ENCODE measurements around the gene WNT5A. TPM values are rescaled to one million over a fixed set of nuclear protein-coding genes. Genes with fewer than 3 reads are reported as not detected.

Gene WNT5A
- total RNA-seq, 2 experiments from 2014 or later = not detected

GRCh38 chr3:55443346-55443745, 43.8 kb downstream of the WNT5A start:
- ChIA-PET CTCF (no interaction called here), POLR2A (no interaction called here)
- ATAC-seq = no peak
- peaks cover 2% of the 10 kb centered on the region for H3K27me3 Mint-ChIP-seq
- no peak overlapping the region for H3K27ac Mint-ChIP-seq
- DNase-seq = no peak
- intact Hi-C loops (cut with micrococcal nuclease) = no loop called here
- no peaks in the 10 kb centered on the region for H3K36me3 Mint-ChIP-seq (ENCODE audit: low read depth)
- no peak for TF ChIP-seq CTCF (IDR thresholded peaks at IDR 0.05)
- H3K4me3 Mint-ChIP-seq = no peak overlapping the region
- no peaks in the 10 kb centered on the region for H3K4me1 Mint-ChIP-seq (ENCODE audit: low read depth)
- no peaks in the 10 kb centered on the region for H3K9me3 Mint-ChIP-seq

DNA sequence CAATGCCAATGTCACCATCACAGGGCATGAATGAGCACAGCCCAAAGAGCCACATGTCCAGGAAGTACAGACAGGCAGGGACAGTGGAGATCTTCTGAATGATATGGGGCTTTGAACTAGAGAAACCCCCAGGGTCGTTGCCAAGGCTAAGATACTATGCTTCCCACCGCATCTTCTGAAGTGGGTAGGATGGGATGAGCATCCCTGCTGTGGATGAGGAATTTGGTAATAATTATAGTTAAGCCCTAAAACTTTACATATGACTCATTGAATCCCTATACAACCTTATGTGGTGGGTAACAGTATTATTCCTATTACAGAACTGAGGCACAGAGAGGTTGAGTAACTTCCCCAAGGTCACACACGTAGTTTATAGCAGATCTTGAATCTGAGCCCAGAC, 44.2 kb downstream of the WNT5A start:
- CTCF ChIA-PET = no interaction called here
- intact Hi-C loops (cut with micrococcal nuclease) = no loop called here
- H3K27ac Mint-ChIP-seq = no peak overlapping the region

DNA sequence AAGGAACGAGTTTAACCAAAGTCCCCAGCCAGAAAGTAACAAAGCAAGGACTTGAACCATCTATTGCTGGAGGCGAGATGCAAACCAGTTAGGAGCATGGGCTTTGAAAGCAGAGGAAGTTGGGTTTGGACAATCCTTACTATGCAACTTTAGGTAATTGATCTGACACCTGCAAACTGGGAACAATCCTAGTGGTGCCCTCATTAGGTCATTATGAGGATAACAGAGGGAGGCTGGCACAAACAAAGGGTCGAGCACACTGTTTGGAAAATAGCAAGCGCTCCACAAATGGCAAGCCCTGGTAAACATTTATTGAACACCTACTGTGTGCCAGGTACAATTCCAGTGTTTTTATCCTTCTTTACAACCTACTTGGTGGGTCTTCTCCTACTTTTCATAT, 45.6 kb downstream of the WNT5A start:
- CTCF ChIA-PET = no interaction called here
- peaks cover 2% of the 10 kb centered on the region for H3K27me3 Mint-ChIP-seq

More for the DNA sequence above, 44.2 kb downstream of the WNT5A start:
- Mint-ChIP-seq H3K4me1 (ENCODE audit: low read depth) (no peaks in the 10 kb centered on the region), H3K9me3 (no peaks in the 10 kb centered on the region), H3K27me3 (peaks cover 2% of the 10 kb centered on the region), H3K36me3 (ENCODE audit: low read depth) (no peaks in the 10 kb centered on the region), H3K4me3 (no peak overlapping the region)
- POLR2A ChIA-PET = no interaction called here
- TF ChIP-seq CTCF (IDR thresholded peaks at IDR 0.05) = no peak
- DNase-seq (no peak), ATAC-seq (no peak)

GRCh38 chr3:55440104-55440708, 46.9 kb downstream of the WNT5A start:
- ATAC-seq = no peak
- Mint-ChIP-seq H3K9me3 (no peaks in the 10 kb centered on the region), H3K4me1 (ENCODE audit: low read depth) (no peaks in the 10 kb centered on the region), H3K36me3 (ENCODE audit: low read depth) (no peaks in the 10 kb centered on the region), H3K27me3 (peaks cover 2% of the 10 kb centered on the region), H3K27ac (no peak overlapping the region), H3K4me3 (no peak overlapping the region)
- intact Hi-C loops (cut with micrococcal nuclease) = no loop called here
- no peak for DNase-seq
- no peak for TF ChIP-seq CTCF (IDR thresholded peaks at IDR 0.05)
- CTCF ChIA-PET = no interaction called here
- POLR2A ChIA-PET = no interaction called here

More for the DNA sequence above, 45.6 kb downstream of the WNT5A start:
- intact Hi-C loops (cut with micrococcal nuclease) = no loop called here
- TF ChIP-seq CTCF (IDR thresholded peaks at IDR 0.05) = no peak
- POLR2A ChIA-PET = no interaction called here
- H3K27ac Mint-ChIP-seq = no peak overlapping the region
- DNase-seq = no peak
- no peak overlapping the region for H3K4me3 Mint-ChIP-seq
- H3K9me3 Mint-ChIP-seq = no peaks in the 10 kb centered on the region
- ATAC-seq = no peak
- no peaks in the 10 kb centered on the region for H3K36me3 Mint-ChIP-seq (ENCODE audit: low read depth)
- H3K4me1 Mint-ChIP-seq (ENCODE audit: low read depth) = no peaks in the 10 kb centered on the region

DNA sequence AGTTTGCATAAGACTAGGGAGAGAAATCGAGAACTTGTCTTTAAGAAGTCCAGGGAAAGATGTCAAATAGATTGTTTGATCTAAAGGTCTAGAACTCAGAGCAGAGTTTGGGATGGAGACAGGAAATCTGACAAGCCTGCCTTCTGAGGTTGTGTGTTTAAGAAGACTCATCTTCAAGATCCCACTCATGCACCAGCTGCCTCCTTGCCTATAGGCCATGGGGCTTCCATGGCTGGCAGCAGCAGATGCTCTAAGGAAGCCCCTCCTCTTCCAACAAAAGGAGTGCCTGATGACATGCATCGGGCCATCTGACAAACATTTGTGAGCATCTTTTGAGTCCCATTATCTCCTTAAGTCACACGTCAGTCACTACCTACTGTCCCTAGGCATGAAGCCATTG, 47.4 kb downstream of the WNT5A start:
- ChIA-PET CTCF (no interaction called here), POLR2A (no interaction called here)
- peaks cover 2% of the 10 kb centered on the region for H3K27me3 Mint-ChIP-seq
- H3K27ac Mint-ChIP-seq = no peak overlapping the region
- ATAC-seq = no peak
- intact Hi-C loops (cut with micrococcal nuclease) = no loop called here
- H3K36me3 Mint-ChIP-seq (ENCODE audit: low read depth) = no peaks in the 10 kb centered on the region
- H3K4me3 Mint-ChIP-seq = no peak overlapping the region
- no peak for DNase-seq
- H3K9me3 Mint-ChIP-seq = no peaks in the 10 kb centered on the region
- TF ChIP-seq CTCF (IDR thresholded peaks at IDR 0.05) = no peak
- H3K4me1 Mint-ChIP-seq (ENCODE audit: low read depth) = no peaks in the 10 kb centered on the region

All from activated CD8-positive, alpha-beta T cell treated with anti-CD3 and anti-CD28 coated beads for 36 hours (primary cell).